Activated naive CD4-positive, alpha-beta T cell treated with anti-CD3 and anti-CD28 coated beads, Interleukin-2, amount 10 ng/mL, durations not matched to agents 7 days and 5 days (primary cell): Measurements from ENCODE around the gene CLDN20.
A peak's percentile ranks its signal among the peaks of the same experiment; 100 is the strongest.
"Not testable (repeated sequence)": the region's sequence is repeated elsewhere in the genome, so short reads cannot be mapped to it uniquely, and the experiment has no call there.

Experiments
- CTCF ChIA-PET: fragments of 350-600 bp; sonication (Branson Sonifier 250); formaldehyde crosslinking; loops from one replicate; lab custom pipeline; 2021; ENCODE audit warnings: antibody characterized with exemption; lab: Charles Lee
- DNase-seq: peaks from one replicate; pipeline ENCODE4 v3.0.0-alpha.2; 2020
- H3K27ac Mint-ChIP-seq: one replicate; pipeline ENCODE4 v1.8.0; 2021; ENCODE audit warnings: mild to moderate bottlenecking, moderate library complexity, mixed read lengths
- H3K27me3 Mint-ChIP-seq: one replicate; pipeline ENCODE4 v1.8.0; 2021; ENCODE audit warnings: mild to moderate bottlenecking, mixed read lengths
- H3K36me3 Mint-ChIP-seq: one replicate; pipeline ENCODE4 v1.8.0; 2021; ENCODE audit warnings: mixed read lengths
- H3K4me1 Mint-ChIP-seq: one replicate; pipeline ENCODE4 v1.8.0; 2021; ENCODE audit warnings: mixed read lengths
- H3K4me3 Mint-ChIP-seq: one replicate; pipeline ENCODE4 v1.8.0; 2021; ENCODE audit warnings: mild to moderate bottlenecking, moderate library complexity, mixed read lengths
- H3K9me3 Mint-ChIP-seq: one replicate; pipeline ENCODE4 v1.8.0; 2021; ENCODE audit warnings: mixed read lengths

CLDN20 gene

GRCh38 chr6:155287762-155288161 lies 23.9 kb downstream of the CLDN20 start:
- Mint-ChIP-seq H3K4me3 (no peak overlapping the region), H3K9me3 (no peaks in the 10 kb centered on the region), H3K27me3 (no peaks in the 10 kb centered on the region), H3K36me3 (peaks cover 60% of the 10 kb centered on the region), H3K27ac (no peak overlapping the region), H3K4me1 (no peaks in the 10 kb centered on the region)
- DNase-seq, result no peak
- CTCF ChIA-PET, result no interaction called here

GRCh38 chr6:155290491-155290890 lies 26.7 kb downstream of the CLDN20 start:
- no peaks in the 10 kb centered on the region for H3K4me1 Mint-ChIP-seq
- no peaks in the 10 kb centered on the region for H3K9me3 Mint-ChIP-seq
- no peak overlapping the region for H3K4me3 Mint-ChIP-seq
- CTCF ChIA-PET, result no interaction called here
- no peak overlapping the region for H3K27ac Mint-ChIP-seq
- no peak for DNase-seq
- H3K27me3 Mint-ChIP-seq, result no peaks in the 10 kb centered on the region
- H3K36me3 Mint-ChIP-seq, result peaks cover 51% of the 10 kb centered on the region

GRCh38 chr6:155291291-155291690 lies 27.5 kb downstream of the CLDN20 start:
- no peak for DNase-seq
- CTCF ChIA-PET, result no interaction called here
- no peak overlapping the region for H3K27ac Mint-ChIP-seq
- peaks cover 51% of the 10 kb centered on the region for H3K36me3 Mint-ChIP-seq
- H3K4me1 Mint-ChIP-seq, result no peaks in the 10 kb centered on the region
- H3K4me3 Mint-ChIP-seq, result no peak overlapping the region
- H3K9me3 Mint-ChIP-seq, result no peaks in the 10 kb centered on the region
- no peaks in the 10 kb centered on the region for H3K27me3 Mint-ChIP-seq

- H3K9me3 Mint-ChIP-seq, result no peaks in the 10 kb centered on the region
- CTCF ChIA-PET, result interaction anchor here (0.6 to 1.0 kb wide), 2 partner anchors 15 to 617 kb away, joined by 3 read pairs; no protein-coding TSS in a partner anchor
- H3K36me3 Mint-ChIP-seq, result peaks cover 58% of the 10 kb centered on the region
Measured at GRCh38 chr6:155292711-155293110, 28.9 kb downstream of the CLDN20 start.

GRCh38 chr6:155297669-155298068 lies 33.9 kb downstream of the CLDN20 start:
- peaks cover 32% of the 10 kb centered on the region for H3K36me3 Mint-ChIP-seq
- no peak overlapping the region for H3K4me3 Mint-ChIP-seq
- H3K27ac Mint-ChIP-seq, result no peak overlapping the region
- DNase-seq, result no peak
- no peaks in the 10 kb centered on the region for H3K27me3 Mint-ChIP-seq
- CTCF ChIA-PET, result no interaction called here
- H3K9me3 Mint-ChIP-seq, result no peaks in the 10 kb centered on the region
- peaks cover 3% of the 10 kb centered on the region for H3K4me1 Mint-ChIP-seq

More at GRCh38 chr6:155292711-155293110, 28.9 kb downstream of the CLDN20 start:
- H3K4me1 Mint-ChIP-seq, result peaks cover 3% of the 10 kb centered on the region
- no peak overlapping the region for H3K4me3 Mint-ChIP-seq
- no peaks in the 10 kb centered on the region for H3K27me3 Mint-ChIP-seq
- no peak overlapping the region for H3K27ac Mint-ChIP-seq
- DNase-seq, result no peak

GRCh38 chr6:155301867-155302266 lies 38.1 kb downstream of the CLDN20 start:
- Mint-ChIP-seq H3K27ac (no peak overlapping the region), H3K27me3 (no peaks in the 10 kb centered on the region), H3K4me3 (no peak overlapping the region), H3K4me1 (peaks cover 3% of the 10 kb centered on the region), H3K36me3 (peaks cover 34% of the 10 kb centered on the region), H3K9me3 (no peaks in the 10 kb centered on the region)
- CTCF ChIA-PET, result interaction anchor here (1.4 kb wide), 1 partner anchor 373 kb away, joined by 3 read pairs; no protein-coding TSS in a partner anchor
- no peak for DNase-seq

- CTCF ChIA-PET, result interaction anchor here (0.7 kb wide), 1 partner anchor 23 kb away, joined by 3 read pairs; no protein-coding TSS in a partner anchor
- DNase-seq, result no peak
- Mint-ChIP-seq H3K27ac (no peak overlapping the region), H3K4me3 (no peak overlapping the region), H3K27me3 (no peaks in the 10 kb centered on the region), H3K4me1 (peaks cover 6% of the 10 kb centered on the region), H3K36me3 (peaks cover 35% of the 10 kb centered on the region), H3K9me3 (no peaks in the 10 kb centered on the region)
Measured at GRCh38 chr6:155303361-155303870, 39.6 kb downstream of the CLDN20 start.

GRCh38 chr6:155306958-155307357 lies 43.1 kb downstream of the CLDN20 start:
- CTCF ChIA-PET, result interaction anchor here (0.9 to 1.7 kb wide), 3 partner anchors 10 to 379 kb away, joined by 3 to 6 read pairs (median 3); no protein-coding TSS in a partner anchor
- H3K4me3 Mint-ChIP-seq, result no peak overlapping the region
- H3K9me3 Mint-ChIP-seq, result no peaks in the 10 kb centered on the region
- peaks cover 22% of the 10 kb centered on the region for H3K4me1 Mint-ChIP-seq
- no peaks in the 10 kb centered on the region for H3K27me3 Mint-ChIP-seq
- no peak for DNase-seq
- peaks cover 45% of the 10 kb centered on the region for H3K36me3 Mint-ChIP-seq
- H3K27ac Mint-ChIP-seq, result no peak overlapping the region

- peaks cover 52% of the 10 kb centered on the region for H3K36me3 Mint-ChIP-seq
Measured at GRCh38 chr6:155309150-155309549, 45.3 kb downstream of the CLDN20 start.

GRCh38 chr6:155310596-155310995 lies 46.8 kb downstream of the CLDN20 start:
- CTCF ChIA-PET, result no interaction called here
- Mint-ChIP-seq H3K9me3 (no peaks in the 10 kb centered on the region), H3K27me3 (no peaks in the 10 kb centered on the region), H3K36me3 (peaks cover 45% of the 10 kb centered on the region), H3K4me3 (no peak overlapping the region), H3K27ac (no peak overlapping the region), H3K4me1 (peaks cover 46% of the 10 kb centered on the region)
- DNase-seq, result no peak

More at GRCh38 chr6:155309150-155309549, 45.3 kb downstream of the CLDN20 start:
- no peaks in the 10 kb centered on the region for H3K9me3 Mint-ChIP-seq
- H3K27ac Mint-ChIP-seq, result no peak overlapping the region
- H3K27me3 Mint-ChIP-seq, result no peaks in the 10 kb centered on the region
- H3K4me3 Mint-ChIP-seq, result no peak overlapping the region
- CTCF ChIA-PET, result no interaction called here
- no peak for DNase-seq
- H3K4me1 Mint-ChIP-seq, result peaks cover 36% of the 10 kb centered on the region

- Mint-ChIP-seq H3K9me3 (no peaks in the 10 kb centered on the region), H3K27ac (no peak overlapping the region), H3K27me3 (no peaks in the 10 kb centered on the region), H3K4me1 (peaks cover 47% of the 10 kb centered on the region), H3K36me3 (peaks cover 45% of the 10 kb centered on the region), H3K4me3 (no peak overlapping the region)
- CTCF ChIA-PET, result no interaction called here
- DNase-seq, result no peak
Measured at GRCh38 chr6:155311086-155311485, 47.3 kb downstream of the CLDN20 start.

- Mint-ChIP-seq H3K4me3 (no peak overlapping the region), H3K36me3 (peaks cover 41% of the 10 kb centered on the region), H3K9me3 (no peaks in the 10 kb centered on the region), H3K27me3 (no peaks in the 10 kb centered on the region), H3K27ac (no peak overlapping the region), H3K4me1 (peaks cover 50% of the 10 kb centered on the region)
- CTCF ChIA-PET, result no interaction called here
- no peak for DNase-seq
Measured at GRCh38 chr6:155311583-155311982, 47.8 kb downstream of the CLDN20 start.

- Mint-ChIP-seq H3K36me3 (peaks cover 36% of the 10 kb centered on the region), H3K4me3 (peak overlapping the region; percentile 98), H3K4me1 (peaks cover 49% of the 10 kb centered on the region)
- not testable (repeated sequence) for H3K9me3 Mint-ChIP-seq, H3K27ac Mint-ChIP-seq, H3K27me3 Mint-ChIP-seq, DNase-seq
- CTCF ChIA-PET, result interaction anchor here (1.0 kb wide), 2 partner anchors 384 to 385 kb away, joined by 3 to 4 read pairs; no protein-coding TSS in a partner anchor
Measured at GRCh38 chr6:155312950-155313349, 49.1 kb downstream of the CLDN20 start.

- no peak for DNase-seq
- CTCF ChIA-PET, result interaction anchor here (1.0 to 1.4 kb wide), 2 partner anchors 385 to 446 kb away, joined by 3 read pairs; no protein-coding TSS in a partner anchor
- Mint-ChIP-seq H3K9me3 (no peaks in the 10 kb centered on the region), H3K27ac (peak overlapping the region; percentile 95), H3K36me3 (peaks cover 32% of the 10 kb centered on the region), H3K27me3 (no peaks in the 10 kb centered on the region), H3K4me3 (peak overlapping the region; percentile 98), H3K4me1 (peaks cover 45% of the 10 kb centered on the region)
Measured at GRCh38 chr6:155313602-155314091, 49.8 kb downstream of the CLDN20 start.
